ENCODE data around the gene IL17RC. TPM values are rescaled to one million over a fixed set of nuclear protein-coding genes. Genes with fewer than 3 reads are reported as not detected.

The IL17RC gene
- total and polyA plus RNA-seq, 5 donors from 2014 or later, result 1.1 to 9.5 (median 5.6) TPM

Other genes with a start within 250 kb of the IL17RC start
- gene CPNE9, start 213.3 kb upstream of the IL17RC start, total RNA-seq, result not detected
- gene CPNE9, start 213.3 kb upstream of the IL17RC start, polyA plus RNA-seq, result not detected
- gene BRPF1, start 185.4 kb upstream of the IL17RC start, total RNA-seq, result 41.2 TPM
- 10 to 100 TPM in 2 of 4 donors, 1 to 10 TPM in 2; 6.7 to 12.1 (median 9.2) TPM for gene BRPF1, start 185.4 kb upstream of the IL17RC start, polyA plus RNA-seq
- gene OGG1, start 167.1 kb upstream of the IL17RC start, total RNA-seq, result 26.3 TPM
- 10 to 100 TPM; 21.8 to 30.2 (median 26.7) TPM for gene OGG1, start 167.1 kb upstream of the IL17RC start, polyA plus RNA-seq
- gene CAMK1, start 147.2 kb upstream of the IL17RC start, total RNA-seq, result 4.9 TPM
- gene CAMK1, start 147.2 kb upstream of the IL17RC start, polyA plus RNA-seq, result 10 to 100 TPM in 1 of 4 donors, 1 to 10 TPM in 3; 4.5 to 13.7 (median 7.7) TPM
- 44.7 TPM for gene TADA3, start 124.6 kb upstream of the IL17RC start, total RNA-seq
- 10 to 100 TPM; 50.2 to 69.0 (median 60.5) TPM for gene TADA3, start 124.6 kb upstream of the IL17RC start, polyA plus RNA-seq
- 203 TPM for gene ARPC4, start 124.0 kb upstream of the IL17RC start, total RNA-seq
- gene ARPC4, start 124.0 kb upstream of the IL17RC start, polyA plus RNA-seq, result 100 to 1,000 TPM; 294 to 384 (median 336) TPM
- 89.9 TPM for gene TTLL3, start 106.8 kb upstream of the IL17RC start, total RNA-seq
- gene TTLL3, start 106.8 kb upstream of the IL17RC start, polyA plus RNA-seq, result 1 to 10 TPM; 2.3 to 3.8 (median 3.1) TPM
- 21.1 TPM for gene RPUSD3, start 73.1 kb upstream of the IL17RC start, total RNA-seq
- 10 to 100 TPM; 59.7 to 72.3 (median 66.8) TPM for gene RPUSD3, start 73.1 kb upstream of the IL17RC start, polyA plus RNA-seq
- not detected for gene CIDEC, start 36.8 kb upstream of the IL17RC start, total RNA-seq
- gene CIDEC, start 36.8 kb upstream of the IL17RC start, polyA plus RNA-seq, result not detected
- gene JAGN1, start 26.5 kb upstream of the IL17RC start, total RNA-seq, result 17.7 TPM
- 10 to 100 TPM; 52.6 to 70.8 (median 58.3) TPM for gene JAGN1, start 26.5 kb upstream of the IL17RC start, polyA plus RNA-seq
- 4.3 TPM for gene IL17RE, start 14.2 kb upstream of the IL17RC start, total RNA-seq
- gene IL17RE, start 14.2 kb upstream of the IL17RC start, polyA plus RNA-seq, result under 1 TPM in 3 of 4 donors, not detected in 1; 0.31 to 0.33 (median 0.32) TPM
- 24.6 TPM for gene CRELD1, start 16.7 kb downstream of the IL17RC start, total RNA-seq
- 10 to 100 TPM; 20.5 to 26.5 (median 23.9) TPM for gene CRELD1, start 16.7 kb downstream of the IL17RC start, polyA plus RNA-seq
- 4.7 TPM for gene PRRT3, start 35.3 kb downstream of the IL17RC start, total RNA-seq
- gene PRRT3, start 35.3 kb downstream of the IL17RC start, polyA plus RNA-seq, result 1 to 10 TPM; 3.0 to 4.3 (median 4.2) TPM
- 57.2 TPM for gene EMC3, start 69.7 kb downstream of the IL17RC start, total RNA-seq
- gene EMC3, start 69.7 kb downstream of the IL17RC start, polyA plus RNA-seq, result 10 to 100 TPM; 56.9 to 88.2 (median 74.4) TPM
- 18.5 TPM for gene FANCD2, start 109.3 kb downstream of the IL17RC start, total RNA-seq
- gene FANCD2, start 109.3 kb downstream of the IL17RC start, polyA plus RNA-seq, result 10 to 100 TPM in 2 of 4 donors, 1 to 10 TPM in 2; 4.5 to 62.8 (median 8.3) TPM
- not detected for gene FANCD2OS, start 191.2 kb downstream of the IL17RC start, total RNA-seq
- not detected for gene FANCD2OS, start 191.2 kb downstream of the IL17RC start, polyA plus RNA-seq
- 61.9 TPM for gene BRK1, start 198.6 kb downstream of the IL17RC start, total RNA-seq
- 100 to 1,000 TPM; 229 to 275 (median 252) TPM for gene BRK1, start 198.6 kb downstream of the IL17RC start, polyA plus RNA-seq
- 76.6 TPM for gene VHL, start 224.7 kb downstream of the IL17RC start, total RNA-seq
- 10 to 100 TPM in 3 of 4 donors, 1 to 10 TPM in 1; 5.9 to 17.3 (median 12.1) TPM for gene VHL, start 224.7 kb downstream of the IL17RC start, polyA plus RNA-seq
- gene IRAK2, start 247.8 kb downstream of the IL17RC start, total RNA-seq, result 3.6 TPM
- 1 to 10 TPM in 3 of 4 donors, under 1 TPM in 1; 0.68 to 3.7 (median 2.8) TPM for gene IRAK2, start 247.8 kb downstream of the IL17RC start, polyA plus RNA-seq